SU-DHL-6 (cell line): ENCODE data around the gene THBS2.

Experiments
- EZH2phosphoT487 ChIP-seq: fragments of 200-600 bp; sonication (generic), shearing (Covaris generic); conservative IDR thresholded peaks from 2 replicates; pipeline ENCODE4 v1.6.1; 2018; ENCODE audit warnings: mild to moderate bottlenecking, antibody characterized with exemption, low read length, moderate library complexity, mixed read lengths
- TF ChIP-seq, protein P1 (sequence below): fragments of 200-600 bp; sonication (generic); IDR thresholded peaks from one replicate; pipeline ENCODE4 v1.5.1; 2017; ENCODE audit warnings: antibody characterized with exemption, mild to moderate bottlenecking, low read length, moderate library complexity; ENCODE audit not compliant: insufficient read depth, poor library complexity, severe bottlenecking

DNA sequence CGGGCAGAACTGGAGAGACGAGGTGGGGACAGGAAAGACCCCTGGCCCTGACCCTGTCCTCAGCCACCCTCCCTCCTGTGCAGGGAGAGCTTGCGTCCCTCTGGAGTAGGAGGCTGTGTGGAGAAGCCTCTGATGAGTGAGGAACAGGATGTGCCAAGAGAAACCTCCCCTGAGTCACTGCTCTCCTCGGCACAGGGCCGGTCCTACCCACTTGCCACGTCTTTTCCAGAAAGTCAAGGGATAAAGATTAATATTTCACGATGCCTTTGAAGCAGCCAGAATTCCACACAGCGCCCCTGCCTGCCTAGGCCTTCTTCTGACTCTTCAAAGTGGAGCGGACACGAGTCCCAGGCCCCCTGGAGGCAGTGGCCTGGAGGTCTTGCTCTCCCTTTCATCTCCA is 34.9 kb upstream of the THBS2 start:
- TF ChIP-seq, protein P1, sequence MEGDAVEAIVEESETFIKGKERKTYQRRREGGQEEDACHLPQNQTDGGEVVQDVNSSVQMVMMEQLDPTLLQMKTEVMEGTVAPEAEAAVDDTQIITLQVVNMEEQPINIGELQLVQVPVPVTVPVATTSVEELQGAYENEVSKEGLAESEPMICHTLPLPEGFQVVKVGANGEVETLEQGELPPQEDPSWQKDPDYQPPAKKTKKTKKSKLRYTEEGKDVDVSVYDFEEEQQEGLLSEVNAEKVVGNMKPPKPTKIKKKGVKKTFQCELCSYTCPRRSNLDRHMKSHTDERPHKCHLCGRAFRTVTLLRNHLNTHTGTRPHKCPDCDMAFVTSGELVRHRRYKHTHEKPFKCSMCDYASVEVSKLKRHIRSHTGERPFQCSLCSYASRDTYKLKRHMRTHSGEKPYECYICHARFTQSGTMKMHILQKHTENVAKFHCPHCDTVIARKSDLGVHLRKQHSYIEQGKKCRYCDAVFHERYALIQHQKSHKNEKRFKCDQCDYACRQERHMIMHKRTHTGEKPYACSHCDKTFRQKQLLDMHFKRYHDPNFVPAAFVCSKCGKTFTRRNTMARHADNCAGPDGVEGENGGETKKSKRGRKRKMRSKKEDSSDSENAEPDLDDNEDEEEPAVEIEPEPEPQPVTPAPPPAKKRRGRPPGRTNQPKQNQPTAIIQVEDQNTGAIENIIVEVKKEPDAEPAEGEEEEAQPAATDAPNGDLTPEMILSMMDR = no peak
- TF ChIP-seq EZH2phosphoT487 = no peak
